Measurements from ENCODE around the gene PXN. TPM values are rescaled to one million over a fixed set of nuclear protein-coding genes. Genes with fewer than 3 reads are reported as not detected.
A peak's percentile ranks its signal among the peaks of the same experiment; 100 is the strongest.

Gene PXN
- polyA plus RNA-seq, 1 donor from 2014 or later = 5.9 TPM

GRCh38 chr12:120263748-120264085, 1.8 kb downstream of the PXN start:
- Histone ChIP-seq H3K9me2 (ENCODE audit: insufficient read depth, low read length) (no peaks in the 10 kb centered on the region), H2AFZ (ENCODE audit: low read depth, low read length) (no peak overlapping the region), H3K36me3 (ENCODE audit: insufficient read depth, low read length) (no peaks in the 10 kb centered on the region), H4K20me1 (ENCODE audit: insufficient read depth) (no peaks in the 10 kb centered on the region), H3K27ac (ENCODE audit: low read length) (no peak overlapping the region), H3K4me2 (ENCODE audit: low read length) (no peak overlapping the region), H3K9me3 (ENCODE audit: low read length) (no peaks in the 10 kb centered on the region), H3F3A (ENCODE audit: insufficient read depth, low read length, poor library complexity, severe bottlenecking) (no peaks in the 10 kb centered on the region), H3K27me3 (ENCODE audit: insufficient read depth, low read depth, low read length) (no peaks in the 10 kb centered on the region), H3K4me3 (ENCODE audit: low read length) (peak overlapping the region; percentile 91), H3K79me2 (replicated peaks; ENCODE audit: insufficient read depth, low read length) (no peaks in the 10 kb centered on the region), H3K9ac (ENCODE audit: low read length) (no peak overlapping the region)
- TF ChIP-seq TAF1 (IDR thresholded peaks at IDR 0.05; ENCODE audit: low read depth) (no peak), REST (IDR thresholded peaks at IDR 0.05; ENCODE audit: borderline replicate concordance) (no peak), EP300 (conservative IDR thresholded peaks at IDR 0.05; ENCODE audit: poor library complexity, severe bottlenecking) (no peak), MXI1 (conservative IDR thresholded peaks at IDR 0.05; ENCODE audit: poor library complexity, severe bottlenecking) (no peak), SMC3 (conservative IDR thresholded peaks at IDR 0.05; ENCODE audit: poor library complexity) (no peak), EZH2 (IDR thresholded peaks at IDR 0.05; ENCODE audit: borderline replicate concordance, insufficient read depth, low read length, poor library complexity, severe bottlenecking) (no peak), POLR2AphosphoS5 (IDR thresholded peaks at IDR 0.05) (no peak), CTCF (IDR thresholded peaks at IDR 0.05; ENCODE audit: poor library complexity, severe bottlenecking) (no peak), RAD21 (conservative IDR thresholded peaks at IDR 0.05) (no peak)

- Histone ChIP-seq H3K9ac (ENCODE audit: low read length) (no peak overlapping the region), H4K20me1 (ENCODE audit: insufficient read depth) (no peaks in the 10 kb centered on the region), H3K4me3 (ENCODE audit: low read length) (no peak overlapping the region), H3K9me3 (ENCODE audit: low read length) (no peaks in the 10 kb centered on the region), H3F3A (ENCODE audit: insufficient read depth, low read length, poor library complexity, severe bottlenecking) (no peaks in the 10 kb centered on the region), H3K27me3 (ENCODE audit: insufficient read depth, low read depth, low read length) (no peaks in the 10 kb centered on the region), H3K36me3 (ENCODE audit: insufficient read depth, low read length) (no peaks in the 10 kb centered on the region), H2AFZ (ENCODE audit: low read depth, low read length) (no peak overlapping the region), H3K79me2 (replicated peaks; ENCODE audit: insufficient read depth, low read length) (no peaks in the 10 kb centered on the region), H3K27ac (ENCODE audit: low read length) (no peak overlapping the region), H3K9me2 (ENCODE audit: insufficient read depth, low read length) (no peaks in the 10 kb centered on the region), H3K4me2 (ENCODE audit: low read length) (no peak overlapping the region)
- TF ChIP-seq TAF1 (IDR thresholded peaks at IDR 0.05; ENCODE audit: low read depth) (no peak), EP300 (conservative IDR thresholded peaks at IDR 0.05; ENCODE audit: poor library complexity, severe bottlenecking) (no peak), REST (IDR thresholded peaks at IDR 0.05; ENCODE audit: borderline replicate concordance) (no peak), MXI1 (conservative IDR thresholded peaks at IDR 0.05; ENCODE audit: poor library complexity, severe bottlenecking) (no peak), POLR2AphosphoS5 (IDR thresholded peaks at IDR 0.05) (no peak), CTCF (IDR thresholded peaks at IDR 0.05; ENCODE audit: poor library complexity, severe bottlenecking) (no peak), SMC3 (conservative IDR thresholded peaks at IDR 0.05; ENCODE audit: poor library complexity) (no peak), RAD21 (conservative IDR thresholded peaks at IDR 0.05) (no peak), EZH2 (IDR thresholded peaks at IDR 0.05; ENCODE audit: borderline replicate concordance, insufficient read depth, low read length, poor library complexity, severe bottlenecking) (no peak)
Measured at GRCh38 chr12:120262852-120263747, 2.4 kb downstream of the PXN start.
